Right lobe of liver (tissue), 6 donors: ENCODE results near the gene DBX1. TPM values are rescaled to one million over a fixed set of nuclear protein-coding genes. Genes with fewer than 3 reads are reported as not detected.

Experiments used
- ATAC-seq, 4 donors: fragments of 200-7000 bp; cut with Tn5 transposase; one replicate each; pipeline ENCODE4 v1.9.1; 2020; ENCODE audit warnings: mild to moderate bottlenecking in 4 of 4, moderate library complexity in 4 of 4
- DNase-seq, 3 donors: peaks; one replicate each; pipeline ENCODE4 v3.0.0-alpha.2; 2020
- H3K27ac ChIP-seq, 3 donors: fragments of 200-600 bp; one replicate each; pipeline ENCODE4 v1.8.0; 2022
- H3K27me3 ChIP-seq, 2 donors: fragments of 200-600 bp; one replicate each; pipeline ENCODE4 v1.8.0; 2022
- H3K36me3 ChIP-seq, 4 donors: fragments of 200-600 bp; sonication (generic) in 1 of 4; one replicate each; pipeline versions ENCODE4 v1.5.1 to v1.8.0; 2017 to 2022; ENCODE audit warnings: control low read depth in 1 of 4
- H3K4me1 ChIP-seq, 4 donors: fragments of 200-600 bp; sonication (generic) in 1 of 4; one replicate each; pipeline versions ENCODE4 v1.5.1 to v1.8.0; 2017 to 2022; ENCODE audit warnings: control low read depth in 1 of 4
- H3K4me3 ChIP-seq, 3 donors: fragments of 200-600 bp; one replicate each; pipeline ENCODE4 v1.8.0; 2022
- H3K9me3 ChIP-seq, 4 donors: fragments of 200-600 bp; sonication (generic) in 1 of 4; one replicate each; pipeline versions ENCODE4 v1.5.1 to v1.8.0; 2017 to 2022; ENCODE audit warnings: control low read depth in 1 of 4
- CTCF ChIP-seq, 4 donors: fragments of 200-600 bp in 3 of 4; fragments of 450-650 bp in 1 of 4; IDR thresholded peaks; one replicate each; pipeline versions ENCODE4 v1.5.1 to v1.8.0; 2016 to 2022; ENCODE audit warnings: antibody characterized with exemption in 4 of 4, mild to moderate bottlenecking in 2 of 4
- POLR2A ChIP-seq: fragments of 450-650 bp; IDR thresholded peaks from one replicate; pipeline ENCODE4 v1.6.1; 2017; ENCODE audit warnings: antibody characterized with exemption, mild to moderate bottlenecking
- WGBS: methylation state at CpG from one replicate; pipeline ENCODE4 v1.1.6; 2018; ENCODE audit warnings: low coverage, low lambda C conversion rate; ENCODE audit not compliant: insufficient coverage; ENCODE audit errors: missing lambda C conversion rate; 5-methylcytosine and 5-hydroxymethylcytosine counted together
- intact Hi-C, 2 donors: fragments of 100-400 bp; cut with DNase I; formaldehyde crosslinking; loops; one replicate each; pipeline versions ENCODE4 v1.11.2 to v1.14.1; 2022
- total RNA-seq, 6 experiments: library from RNA; depleted of rRNA in 2 of 6; stranded (reverse); fragments of >200 nt in 2 of 6; fragmentation: NEBNext Ultra II Directional in 3 of 6; extraction: Animal tissue kit (Norgen Biotek cat#: 25700) in 3 of 6; gene quantifications; one replicate each; pipeline versions ENCODE4 v1.1.0 to v1.2.4, GENCODE V29; 2016 to 2023
- donor health status: DM: no; HTN: yes; CAD: no.
- donor health status: DM: no; HTN: no; CAD: no.
- donor health status: DM: no; HTN: no; CAD: no.
- donor health status: DM: no; HTN: yes; CAD: no.
- donor health status: DM: no; HTN: yes; CAD: no.

DBX1 gene
- total RNA-seq, 6 experiments from 2014 or later, result not detected

GRCh38 chr11:20116825-20117224, 43.5 kb downstream of the DBX1 start:
- Histone ChIP-seq H3K27ac (no peak overlapping the region), H3K27me3 (no peaks in the 10 kb centered on the region), H3K4me1 (no peaks in the 10 kb centered on the region), H3K36me3 (peaks cover 0 to 50% (median 21%) of the 10 kb centered on the region in 4 donors), H3K4me3 (no peak overlapping the region), H3K9me3 (no peaks in the 10 kb centered on the region)
- DNase-seq (no peak), ATAC-seq (no peak)
- intact Hi-C loops, result no loop called here
- 0% methylated on average over 1 of the region's 1 CpG for WGBS
- TF ChIP-seq POLR2A, result no peak
- no peak for TF ChIP-seq CTCF (IDR thresholded peaks at IDR 0.05)

GRCh38 chr11:20114588-20114987, 45.7 kb downstream of the DBX1 start:
- intact Hi-C loops, result no loop called here
- Histone ChIP-seq H3K4me1 (no peaks in the 10 kb centered on the region), H3K36me3 (peaks cover 0 to 51% (median 19%) of the 10 kb centered on the region in 4 donors), H3K4me3 (no peak overlapping the region), H3K27ac (no peak overlapping the region), H3K27me3 (no peaks in the 10 kb centered on the region), H3K9me3 (no peaks in the 10 kb centered on the region)
- no CpG with 5 or more reads among the region's 10 CpGs for WGBS
- ATAC-seq (no peak), DNase-seq (no peak)
- TF ChIP-seq CTCF (IDR thresholded peaks at IDR 0.05), result no peak
- no peak for TF ChIP-seq POLR2A

GRCh38 chr11:20113149-20113438, 47.2 kb downstream of the DBX1 start:
- Histone ChIP-seq H3K9me3 (no peaks in the 10 kb centered on the region), H3K27me3 (no peaks in the 10 kb centered on the region), H3K4me3 (no peak overlapping the region), H3K4me1 (no peaks in the 10 kb centered on the region), H3K36me3 (peaks cover 0 to 44% (median 16%) of the 10 kb centered on the region in 4 donors), H3K27ac (no peak overlapping the region)
- peak in 1 of 4 donors; percentile 3 for ATAC-seq
- intact Hi-C loops, result no loop called here
- TF ChIP-seq CTCF (IDR thresholded peaks at IDR 0.05) (no peak), POLR2A (no peak)
- WGBS, result 37% methylated on average over 5 of the region's 5 CpGs
- no peak for DNase-seq

- WGBS, result 61% methylated on average over 7 of the region's 15 CpGs
- H3K4me3 ChIP-seq, result no peak overlapping the region
Observed at GRCh38 chr11:20112291-20113148, 47.8 kb downstream of the DBX1 start.

More at GRCh38 chr11:20112291-20113148, 47.8 kb downstream of the DBX1 start:
- DNase-seq (peak in 2 of 3 donors; percentile 62 to 77), ATAC-seq (peak; percentile 56 to 88 (median 74))
- H3K27me3 ChIP-seq, result no peaks in the 10 kb centered on the region
- intact Hi-C loops, result no loop called here
- H3K36me3 ChIP-seq, result peaks cover 0 to 40% (median 19%) of the 10 kb centered on the region in 4 donors
- no peak for TF ChIP-seq POLR2A
- no peak for TF ChIP-seq CTCF (IDR thresholded peaks at IDR 0.05)
- H3K9me3 ChIP-seq, result no peaks in the 10 kb centered on the region
- H3K27ac ChIP-seq, result no peak overlapping the region
- no peaks in the 10 kb centered on the region for H3K4me1 ChIP-seq
